GM12873 (cell line): ENCODE measurements around the gene SKAP2.

ENCODE experiments used
- CTCF ChIP-seq: IDR thresholded peaks from 2 replicates; pipeline ENCODE4 v1.5.1; 2012; ENCODE audit warnings: low read depth, mild to moderate bottlenecking, moderate library complexity, low read length, control low read depth; ENCODE audit not compliant: insufficient read depth; ENCODE audit errors: missing control alignments

Gene SKAP2

GRCh38 chr7:26627891-26628341 is 236.5 kb downstream of the SKAP2 start:
- no peak for TF ChIP-seq CTCF

GRCh38 chr7:26627221-26627620 is 237.2 kb downstream of the SKAP2 start:
- no peak for TF ChIP-seq CTCF

DNA sequence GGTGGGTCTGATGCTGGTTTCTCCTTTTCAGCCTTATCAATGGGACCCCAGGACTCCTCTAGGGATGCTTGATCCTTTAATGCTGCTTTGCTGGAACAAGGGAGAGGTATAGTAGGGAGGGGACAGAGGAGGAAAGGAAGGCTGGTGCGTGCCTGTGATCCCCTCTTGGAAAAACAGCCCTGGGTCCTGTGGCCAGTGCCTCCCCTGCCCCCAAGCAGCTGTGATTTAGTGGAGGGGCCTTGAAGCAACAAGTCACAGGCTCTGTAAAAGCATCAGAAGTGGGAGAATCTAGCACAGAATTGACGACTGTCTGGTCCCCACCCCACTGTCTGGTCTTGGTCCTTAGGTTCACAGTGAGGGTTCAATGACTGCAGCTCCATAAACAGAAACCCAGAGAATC is 237.7 kb downstream of the SKAP2 start:
- no peak for TF ChIP-seq CTCF

DNA sequence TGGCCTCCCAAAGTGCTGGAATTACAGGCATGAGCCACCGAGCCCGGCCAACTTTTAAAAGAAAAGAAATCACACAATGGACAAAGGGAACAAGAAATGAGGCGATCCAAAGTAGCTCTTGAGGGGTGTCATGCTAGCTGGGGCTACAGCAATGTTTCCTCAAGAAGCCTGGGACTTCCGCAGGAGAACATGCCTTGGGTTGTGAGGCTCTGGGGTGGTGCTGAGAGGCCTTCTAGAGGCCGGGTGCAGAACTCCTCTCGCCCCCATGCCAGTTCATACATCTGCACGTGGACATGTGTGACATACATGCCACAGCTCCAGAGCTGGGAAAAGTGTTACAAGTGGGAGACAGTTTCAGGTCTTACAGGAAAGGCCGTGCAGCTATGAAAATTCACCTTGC is 238.2 kb downstream of the SKAP2 start:
- TF ChIP-seq CTCF: no peak

DNA sequence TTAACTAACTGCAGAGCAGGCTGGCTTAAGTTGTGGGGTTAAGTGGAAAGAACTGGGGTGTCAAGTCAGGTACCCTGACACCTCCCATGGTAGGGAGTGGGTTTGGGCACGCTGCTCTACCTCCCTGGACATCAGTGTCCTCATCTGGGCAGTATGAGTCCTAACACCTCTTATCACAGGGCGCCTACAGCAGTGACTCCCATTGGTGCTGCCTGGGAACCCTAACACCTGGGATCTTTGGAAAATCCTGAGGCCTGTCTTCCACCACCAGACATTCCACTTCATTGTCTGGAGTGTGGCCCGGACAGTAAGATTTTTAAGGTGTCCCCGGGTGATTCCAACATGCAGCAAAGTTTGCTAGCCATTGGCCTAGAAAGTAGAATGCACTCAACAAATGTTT is 239.1 kb downstream of the SKAP2 start:
- TF ChIP-seq CTCF: no peak

GRCh38 chr7:26624839-26625238 is 239.6 kb downstream of the SKAP2 start:
- no peak for TF ChIP-seq CTCF

DNA sequence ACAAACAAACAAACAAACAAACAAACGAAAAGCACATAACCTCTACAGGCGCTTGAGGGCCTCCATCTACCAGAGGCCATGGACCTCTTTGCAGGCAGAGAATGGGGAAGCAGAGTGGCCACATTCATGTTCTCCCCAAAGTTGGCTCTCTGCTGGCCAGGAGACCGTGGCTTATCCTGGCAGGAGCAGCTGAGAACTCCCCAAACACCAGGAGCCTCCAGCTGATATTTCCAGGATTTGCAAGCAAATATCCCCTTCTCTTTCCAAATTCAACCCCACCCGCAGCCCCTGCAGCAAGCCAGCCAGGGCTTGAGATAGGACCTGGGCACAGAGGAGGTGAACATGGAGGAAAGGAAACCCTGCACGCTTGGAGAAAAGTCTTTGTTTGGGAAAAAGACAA is 240.0 kb downstream of the SKAP2 start:
- TF ChIP-seq CTCF: no peak
